ENCODE data around the gene RFESD.

DNA sequence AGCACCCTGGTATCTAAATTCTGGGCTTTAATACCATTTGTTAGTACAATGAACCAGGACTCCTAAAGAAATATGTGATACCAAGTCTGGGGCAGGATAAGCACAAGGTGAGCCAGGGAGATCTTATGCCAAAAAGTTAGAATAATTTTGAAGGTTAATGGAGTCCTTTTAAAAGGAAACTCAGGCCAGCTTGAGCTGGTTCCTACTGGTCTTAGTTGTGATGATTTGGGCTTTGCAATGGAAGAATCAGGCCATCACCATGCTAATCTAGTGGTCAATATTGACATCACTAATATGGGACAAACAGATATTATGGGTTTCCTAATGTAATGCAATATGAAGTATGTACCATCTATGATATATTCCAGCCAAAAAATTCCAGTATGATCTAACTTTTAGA, 43.8 kb downstream of the RFESD start:
- TF ChIP-seq POLR2A (IDR thresholded peaks at IDR 0.05) (no peak), POLR2AphosphoS5 (IDR thresholded peaks at IDR 0.05) (no peak), EP300 (IDR thresholded peaks at IDR 0.05) (no peak)
- TF ChIP-seq, protein P1, sequence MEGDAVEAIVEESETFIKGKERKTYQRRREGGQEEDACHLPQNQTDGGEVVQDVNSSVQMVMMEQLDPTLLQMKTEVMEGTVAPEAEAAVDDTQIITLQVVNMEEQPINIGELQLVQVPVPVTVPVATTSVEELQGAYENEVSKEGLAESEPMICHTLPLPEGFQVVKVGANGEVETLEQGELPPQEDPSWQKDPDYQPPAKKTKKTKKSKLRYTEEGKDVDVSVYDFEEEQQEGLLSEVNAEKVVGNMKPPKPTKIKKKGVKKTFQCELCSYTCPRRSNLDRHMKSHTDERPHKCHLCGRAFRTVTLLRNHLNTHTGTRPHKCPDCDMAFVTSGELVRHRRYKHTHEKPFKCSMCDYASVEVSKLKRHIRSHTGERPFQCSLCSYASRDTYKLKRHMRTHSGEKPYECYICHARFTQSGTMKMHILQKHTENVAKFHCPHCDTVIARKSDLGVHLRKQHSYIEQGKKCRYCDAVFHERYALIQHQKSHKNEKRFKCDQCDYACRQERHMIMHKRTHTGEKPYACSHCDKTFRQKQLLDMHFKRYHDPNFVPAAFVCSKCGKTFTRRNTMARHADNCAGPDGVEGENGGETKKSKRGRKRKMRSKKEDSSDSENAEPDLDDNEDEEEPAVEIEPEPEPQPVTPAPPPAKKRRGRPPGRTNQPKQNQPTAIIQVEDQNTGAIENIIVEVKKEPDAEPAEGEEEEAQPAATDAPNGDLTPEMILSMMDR (IDR thresholded peaks at IDR 0.05) = no peak

Data from stomach (tissue), 4 donors.